ENCODE measurements around the gene FUT2. TPM values are rescaled to one million over a fixed set of nuclear protein-coding genes. Genes with fewer than 3 reads are reported as not detected.
"Not testable (repeated sequence)": the region's sequence is repeated elsewhere in the genome, so short reads cannot be mapped to it uniquely, and the experiment has no call there.

The FUT2 gene
- polyA plus RNA-seq, 6 donors from 2014 or later = 0.11 to 0.26 (median 0.17) TPM; not detected in 3

DNA sequence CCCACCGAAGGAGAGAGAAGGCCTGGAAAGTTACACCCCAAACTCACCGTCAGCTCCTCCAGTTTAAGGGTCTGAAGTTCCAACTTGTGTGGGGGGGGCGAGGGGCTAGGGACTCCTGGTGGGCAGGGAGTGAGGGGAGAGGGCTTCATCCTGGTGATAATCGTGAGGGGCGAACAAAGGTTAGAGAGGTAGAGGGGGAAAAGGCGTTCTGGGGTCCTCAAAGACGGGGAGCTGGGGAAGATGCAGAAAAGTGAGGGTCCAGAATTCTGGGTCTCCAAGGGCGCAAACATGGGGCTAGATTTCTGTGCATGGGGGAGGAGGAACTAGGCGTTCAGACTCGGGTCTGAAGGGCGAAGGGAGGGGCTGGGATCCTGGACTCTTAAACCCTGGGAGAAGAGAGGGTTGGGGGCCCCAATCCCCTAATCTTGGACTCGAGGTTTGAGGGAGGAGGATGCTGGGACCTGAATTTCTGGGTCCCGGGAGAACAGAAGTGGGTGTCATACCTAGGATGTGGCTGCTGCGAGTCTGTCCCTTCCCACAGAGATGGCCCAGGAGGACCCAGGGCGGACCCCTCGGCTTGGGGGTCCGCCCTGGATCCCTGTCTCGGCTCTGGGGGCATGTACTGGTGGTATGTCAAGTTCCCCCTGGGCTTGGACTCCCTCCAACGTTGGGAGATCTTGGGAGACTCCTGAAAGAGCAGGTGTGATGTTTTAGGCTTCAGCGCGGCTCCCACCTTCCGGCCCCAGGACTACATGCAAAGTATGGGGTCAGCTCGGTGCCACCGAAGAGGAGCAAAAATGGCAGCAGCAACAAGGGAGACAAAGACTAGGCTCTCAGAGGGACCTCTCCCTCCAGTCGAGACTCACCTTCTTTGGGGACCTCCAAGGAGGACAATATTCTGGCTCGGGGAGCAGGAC, 19.2 kb downstream of the FUT2 start:
- ATAC-seq (ENCODE audit: low read depth in 2 of 2) (no peak), DNase-seq (no peak)
- H3K36me3 Mint-ChIP-seq = no peaks in the 10 kb centered on the region
- H3K9me3 Mint-ChIP-seq = no peaks in the 10 kb centered on the region
- H3K27me3 Mint-ChIP-seq = no peaks in the 10 kb centered on the region
- peak overlapping the region; percentile 78 to 93 (median 88) for H3K4me3 Mint-ChIP-seq
- H3K27ac Mint-ChIP-seq = peak overlapping the region in 3 of 6 donors; percentile 54 to 88 (median 61)
- peaks cover 15 to 36% (median 29%) of the 10 kb centered on the region in 3 donors for H3K4me1 Mint-ChIP-seq

DNA sequence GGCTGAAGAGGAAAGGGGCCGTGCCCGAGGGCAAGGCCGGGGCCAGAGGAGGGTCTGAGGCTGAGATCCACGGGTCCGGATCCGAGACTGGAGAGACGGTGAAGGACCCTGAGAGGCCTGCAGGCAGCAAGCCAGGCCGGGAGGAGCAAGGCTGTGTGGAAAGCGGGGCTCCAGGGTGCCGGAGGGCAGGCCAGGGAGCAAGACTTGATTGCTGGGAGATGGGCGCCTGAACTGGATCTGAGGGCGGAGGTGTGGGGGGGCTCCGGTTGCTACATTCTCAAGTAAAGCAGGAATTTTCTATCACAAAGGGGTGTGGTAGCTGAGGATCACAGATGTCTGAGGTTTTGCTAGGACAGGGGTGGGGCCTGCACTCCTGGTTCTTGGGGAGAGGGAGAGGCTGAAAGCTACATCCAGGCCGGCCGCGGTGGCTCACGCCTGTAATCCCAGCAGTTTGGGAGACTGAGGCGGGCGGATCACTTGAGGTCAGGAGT, 20.0 kb downstream of the FUT2 start:
- Mint-ChIP-seq H3K9me3 (no peaks in the 10 kb centered on the region), H3K4me3 (peak overlapping the region in 6 of 8 donors; percentile 25 to 93 (median 80)), H3K27me3 (no peaks in the 10 kb centered on the region), H3K4me1 (peaks cover 20 to 41% (median 36%) of the 10 kb centered on the region in 3 donors), H3K27ac (peak overlapping the region in 3 of 6 donors; percentile 27 to 83 (median 39)), H3K36me3 (no peaks in the 10 kb centered on the region)
- ATAC-seq (ENCODE audit: low read depth in 2 of 2) (no peak), DNase-seq (no peak)

DNA sequence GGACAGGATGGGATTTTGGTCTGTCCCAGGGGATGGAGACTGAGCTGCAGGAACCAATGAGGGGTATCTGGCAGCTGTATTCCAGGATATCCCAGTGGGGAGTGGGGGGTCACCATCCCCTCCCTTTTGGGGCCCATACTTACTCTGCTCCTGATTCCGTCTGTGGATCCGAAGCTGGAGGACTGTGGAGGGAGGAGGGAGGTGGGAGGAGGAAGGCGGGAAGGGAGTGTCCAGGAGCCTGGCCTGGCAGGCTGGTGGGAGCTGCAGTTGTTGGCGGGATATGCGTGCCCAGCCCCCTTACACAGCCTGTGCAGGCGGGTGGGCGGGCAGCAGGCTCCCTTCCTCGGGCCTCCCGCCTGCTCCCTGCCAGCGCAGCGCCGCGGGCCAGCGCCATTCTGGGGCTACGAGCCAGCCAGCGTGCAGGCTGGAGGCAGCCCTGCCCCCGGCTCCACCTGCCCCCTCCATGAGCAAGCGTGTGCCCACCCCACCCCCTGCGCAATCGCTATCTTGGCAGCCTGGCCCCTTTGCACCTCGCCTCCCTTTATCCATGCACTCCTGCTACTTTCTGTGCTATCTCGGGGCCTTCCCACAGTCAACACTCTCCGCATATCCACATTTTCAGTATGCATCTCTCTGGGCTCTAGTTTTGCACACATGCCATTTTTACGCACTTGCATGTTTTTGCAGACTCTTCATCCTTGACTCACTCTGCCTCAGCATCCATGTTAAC, 21.0 kb downstream of the FUT2 start:
- no peaks in the 10 kb centered on the region for H3K36me3 Mint-ChIP-seq
- peaks cover 25 to 47% (median 41%) of the 10 kb centered on the region in 3 donors for H3K4me1 Mint-ChIP-seq
- H3K9me3 Mint-ChIP-seq = no peaks in the 10 kb centered on the region
- H3K4me3 Mint-ChIP-seq = peak overlapping the region in 3 of 8 donors; percentile 47 to 65 (median 53)
- ATAC-seq (ENCODE audit: low read depth in 2 of 2) (no peak), DNase-seq (no peak)
- H3K27ac Mint-ChIP-seq = no peak overlapping the region
- no peaks in the 10 kb centered on the region for H3K27me3 Mint-ChIP-seq

DNA sequence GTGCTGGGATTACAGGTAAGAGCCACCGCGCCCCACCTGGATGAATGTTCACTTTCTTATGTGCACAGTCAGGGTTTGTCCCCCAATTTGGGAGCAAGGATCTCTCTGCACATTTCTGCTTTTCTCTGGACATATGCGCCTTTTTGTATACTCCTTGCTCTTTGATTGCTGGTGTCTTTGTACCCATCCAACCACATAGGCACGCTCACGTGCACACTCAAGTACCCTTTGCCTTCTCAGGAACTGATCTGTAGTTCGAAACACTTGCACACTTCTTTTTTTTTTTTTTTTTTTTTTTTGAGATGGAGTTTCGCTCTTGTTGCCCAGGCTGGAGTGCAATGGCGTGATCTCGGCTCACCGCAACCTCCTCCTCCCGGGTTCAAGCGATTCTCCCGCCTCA, 22.3 kb downstream of the FUT2 start:
- not testable (repeated sequence) for DNase-seq; H3K9me3 Mint-ChIP-seq; H3K27me3 Mint-ChIP-seq; ATAC-seq (ENCODE audit: low read depth in 2 of 2); H3K36me3 Mint-ChIP-seq
- peak overlapping the region in 1 of 6 donors; percentile 69 for H3K27ac Mint-ChIP-seq
- peaks cover 26 to 38% (median 37%) of the 10 kb centered on the region in 3 donors for H3K4me1 Mint-ChIP-seq
- peak overlapping the region in 1 of 8 donors; percentile 10 for H3K4me3 Mint-ChIP-seq

DNA sequence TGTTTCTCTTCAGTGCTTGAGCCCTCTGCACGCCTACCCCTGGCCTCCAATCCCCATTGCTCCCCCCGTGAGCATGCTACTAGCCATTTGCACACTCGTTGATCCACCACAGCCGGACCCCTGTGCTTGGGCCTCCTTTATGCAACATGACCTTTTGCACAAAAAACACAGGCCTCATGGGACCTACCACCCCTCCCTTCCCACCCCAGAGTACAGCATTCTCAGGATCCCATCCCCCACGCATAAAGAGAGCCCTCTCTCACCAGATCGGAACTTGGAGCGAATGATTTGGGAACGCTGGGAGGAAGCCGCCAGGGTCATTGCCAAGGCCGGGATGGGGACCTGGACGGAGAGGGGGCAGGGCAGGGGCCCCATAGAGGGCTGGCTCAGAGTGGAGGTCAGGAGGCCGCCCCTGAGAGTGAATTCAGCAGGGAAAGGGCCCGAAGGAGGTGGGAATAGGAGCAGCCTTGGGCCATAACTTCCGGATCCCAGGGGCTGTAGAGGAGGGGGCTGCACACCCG, 23.0 kb downstream of the FUT2 start:
- Mint-ChIP-seq H3K4me1 (peaks cover 21 to 32% (median 32%) of the 10 kb centered on the region in 3 donors), H3K36me3 (no peaks in the 10 kb centered on the region), H3K27me3 (no peaks in the 10 kb centered on the region), H3K4me3 (peak overlapping the region in 4 of 8 donors; percentile 10 to 55 (median 34)), H3K27ac (peak overlapping the region in 4 of 6 donors; percentile 28 to 85 (median 56)), H3K9me3 (no peaks in the 10 kb centered on the region)
- ATAC-seq (ENCODE audit: low read depth in 2 of 2) = no peak
- no peak for DNase-seq

DNA sequence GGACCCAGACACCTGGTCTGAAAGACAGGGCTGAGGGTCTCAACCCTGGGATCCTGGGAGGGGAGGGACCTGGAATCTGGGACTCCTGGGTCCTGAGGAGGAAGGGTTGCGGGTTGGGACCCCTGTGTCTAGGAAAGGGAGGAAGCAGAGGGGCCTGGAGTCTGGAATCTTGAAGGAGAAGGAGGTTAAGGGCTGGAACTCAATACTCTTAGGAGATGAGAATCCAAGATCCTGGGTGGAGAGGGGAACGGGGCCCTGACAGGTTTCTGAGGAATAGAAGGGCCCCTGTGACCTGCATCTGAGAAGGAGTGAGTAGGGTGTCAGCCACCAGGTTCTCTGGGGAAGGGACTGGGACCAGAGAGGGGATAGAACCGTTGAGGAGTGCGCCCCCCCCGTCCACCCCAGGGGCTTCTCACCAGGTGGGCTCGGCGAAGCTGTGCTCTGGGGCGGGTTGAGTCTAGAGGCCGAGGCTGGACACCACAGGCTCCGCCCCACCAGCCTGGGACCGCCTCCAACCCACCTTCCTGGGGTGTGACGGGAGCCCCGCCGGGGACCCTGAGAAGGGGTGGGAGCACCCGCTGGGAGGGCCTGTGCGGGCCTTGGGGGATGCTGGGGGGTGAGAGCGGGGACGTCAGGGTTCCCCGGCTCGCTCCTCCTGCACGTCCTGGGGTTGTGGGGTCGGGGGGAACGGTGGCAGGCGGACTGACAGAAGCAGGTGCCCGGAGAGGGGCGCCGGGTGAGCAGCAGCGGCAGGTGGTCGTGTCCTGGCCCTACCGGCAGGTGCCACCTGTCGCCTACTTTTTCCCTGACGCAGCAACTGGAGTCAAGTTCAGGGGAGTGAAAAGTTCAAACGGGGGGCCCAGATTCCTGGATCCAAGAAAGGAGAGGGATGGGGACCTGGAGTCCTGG, 23.7 kb downstream of the FUT2 start, which contains the start of gene MAMSTR:
MAMSTR (minus strand) TSS at position 463 of the 909 bp plus-strand sequence. CDS start 694 bp downstream, outside the sequence.
- Mint-ChIP-seq H3K4me1 (peaks cover 17 to 29% (median 25%) of the 10 kb centered on the region in 3 donors), H3K4me3 (peak within 1 kb of the TSS; percentile 85 to 99 (median 96)), H3K9me3 (no peaks in the 10 kb centered on the region), H3K27ac (peak within 1 kb of the TSS; percentile 86 to 99 (median 96)), H3K27me3 (no peaks in the 10 kb centered on the region), H3K36me3 (peaks cover 0 to under 1% of the 10 kb centered on the region in 2 donors)
- DNase-seq (no peak), ATAC-seq (ENCODE audit: low read depth in 2 of 2) (no peak)

DNA sequence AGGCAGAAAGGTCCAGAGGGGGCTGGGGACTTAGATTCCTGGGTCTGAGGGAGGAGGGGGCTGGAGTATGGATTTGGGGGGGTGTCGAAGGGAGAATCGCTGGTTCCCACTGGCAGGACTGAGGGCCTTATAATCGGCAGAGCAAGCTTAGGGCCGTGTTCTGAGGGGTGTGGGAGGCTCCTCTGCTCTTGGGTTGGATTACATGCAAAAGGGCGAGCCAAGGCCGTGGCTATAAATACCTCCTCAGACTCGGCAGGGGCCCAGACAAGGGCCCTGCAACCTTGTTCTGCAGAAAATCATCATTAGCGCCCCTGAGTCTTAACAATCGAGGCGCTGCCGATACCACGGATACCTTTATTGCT, 24.5 kb downstream of the FUT2 start:
- Mint-ChIP-seq H3K27me3 (no peaks in the 10 kb centered on the region), H3K27ac (peak overlapping the region in 4 of 6 donors; percentile 86 to 99 (median 96)), H3K36me3 (peaks cover 4 to 8% of the 10 kb centered on the region in 2 donors), H3K4me3 (peak overlapping the region; percentile 85 to 99 (median 96)), H3K9me3 (peaks cover 5 to 6% (median 6%) of the 10 kb centered on the region in 7 donors), H3K4me1 (peaks cover 19 to 30% (median 25%) of the 10 kb centered on the region in 3 donors)
- DNase-seq (no peak), ATAC-seq (ENCODE audit: low read depth in 2 of 2) (peak; percentile 0)

DNA sequence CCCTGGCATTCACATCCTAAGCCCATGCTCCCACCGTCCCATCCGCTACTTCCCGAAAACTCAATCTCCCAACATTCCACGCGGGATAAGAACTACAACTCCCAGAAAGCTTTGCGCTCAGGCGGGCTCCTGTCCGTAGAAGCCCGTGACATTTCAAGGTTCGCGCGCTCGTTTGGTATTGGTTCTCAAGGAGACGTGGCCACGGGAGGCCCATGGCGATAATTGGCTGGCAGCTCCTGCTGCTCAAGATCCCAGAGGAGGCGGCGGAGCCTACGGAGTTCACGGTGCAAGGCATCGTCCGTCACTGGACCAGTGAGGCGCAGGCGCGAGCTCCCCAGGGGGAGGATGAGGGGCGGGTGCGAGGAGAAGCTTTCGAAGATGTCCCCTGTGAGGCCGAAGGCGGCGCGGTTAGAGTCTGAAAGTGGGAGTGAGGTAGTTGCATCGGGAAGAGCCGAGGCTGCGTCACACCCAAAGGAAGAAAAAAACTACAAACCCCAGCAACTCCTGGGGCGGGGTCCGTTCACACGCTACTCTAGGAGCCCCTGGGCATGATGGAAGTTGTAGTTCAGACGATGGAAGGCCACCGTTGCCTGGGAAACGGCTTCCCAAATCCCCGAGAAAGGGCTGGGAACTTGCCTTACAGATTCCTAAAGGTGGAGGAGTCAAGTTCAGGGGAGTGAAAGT, 25.0 kb downstream of the FUT2 start:
- Mint-ChIP-seq H3K36me3 (peaks cover 6 to 10% of the 10 kb centered on the region in 2 donors), H3K27me3 (no peaks in the 10 kb centered on the region), H3K9me3 (peaks cover 6 to 10% (median 9%) of the 10 kb centered on the region in 7 donors), H3K4me1 (peaks cover 23 to 33% (median 30%) of the 10 kb centered on the region in 3 donors), H3K27ac (peak overlapping the region; percentile 86 to 99 (median 96)), H3K4me3 (peak overlapping the region; percentile 85 to 99 (median 96))
- DNase-seq = peak; percentile 80
- ATAC-seq (ENCODE audit: low read depth in 2 of 2) = peak; percentile 76 to 77

DNA sequence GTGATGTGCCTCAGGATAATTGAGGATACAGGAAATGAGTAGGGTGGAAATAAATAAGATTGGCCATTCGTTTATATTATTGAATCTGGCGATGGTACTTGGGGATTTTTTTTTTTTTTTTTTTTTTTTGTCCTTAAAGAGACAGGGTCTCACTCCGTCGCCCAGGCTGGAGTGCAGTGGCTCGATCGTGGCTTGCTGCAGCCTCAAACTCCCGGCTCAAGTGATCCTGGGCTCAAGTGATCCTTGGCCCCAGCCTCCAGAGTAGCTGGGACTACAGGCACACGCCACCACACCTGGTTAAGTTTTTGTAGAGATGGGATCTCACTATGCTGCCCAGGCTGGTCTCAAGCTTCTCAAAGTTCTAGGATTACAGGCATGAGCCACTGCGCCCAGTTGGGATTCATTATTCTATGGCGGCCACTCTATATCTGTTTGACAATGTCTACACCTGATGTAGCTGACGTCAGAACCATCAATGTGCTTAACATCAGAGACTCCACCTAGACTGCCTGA, 26.5 kb downstream of the FUT2 start:
- no peaks in the 10 kb centered on the region for H3K27me3 Mint-ChIP-seq
- H3K27ac Mint-ChIP-seq = peak overlapping the region in 1 of 6 donors; percentile 33
- no peak for ATAC-seq (ENCODE audit: low read depth in 2 of 2)
- H3K4me1 Mint-ChIP-seq = peaks cover 30 to 42% (median 38%) of the 10 kb centered on the region in 3 donors
- no peak for DNase-seq
- H3K9me3 Mint-ChIP-seq = peaks cover 12 to 19% (median 18%) of the 10 kb centered on the region in 7 donors
- H3K36me3 Mint-ChIP-seq = peaks cover 13 to 20% of the 10 kb centered on the region in 2 donors
- H3K4me3 Mint-ChIP-seq = peak overlapping the region in 3 of 8 donors; percentile 12 to 63 (median 55)

DNA sequence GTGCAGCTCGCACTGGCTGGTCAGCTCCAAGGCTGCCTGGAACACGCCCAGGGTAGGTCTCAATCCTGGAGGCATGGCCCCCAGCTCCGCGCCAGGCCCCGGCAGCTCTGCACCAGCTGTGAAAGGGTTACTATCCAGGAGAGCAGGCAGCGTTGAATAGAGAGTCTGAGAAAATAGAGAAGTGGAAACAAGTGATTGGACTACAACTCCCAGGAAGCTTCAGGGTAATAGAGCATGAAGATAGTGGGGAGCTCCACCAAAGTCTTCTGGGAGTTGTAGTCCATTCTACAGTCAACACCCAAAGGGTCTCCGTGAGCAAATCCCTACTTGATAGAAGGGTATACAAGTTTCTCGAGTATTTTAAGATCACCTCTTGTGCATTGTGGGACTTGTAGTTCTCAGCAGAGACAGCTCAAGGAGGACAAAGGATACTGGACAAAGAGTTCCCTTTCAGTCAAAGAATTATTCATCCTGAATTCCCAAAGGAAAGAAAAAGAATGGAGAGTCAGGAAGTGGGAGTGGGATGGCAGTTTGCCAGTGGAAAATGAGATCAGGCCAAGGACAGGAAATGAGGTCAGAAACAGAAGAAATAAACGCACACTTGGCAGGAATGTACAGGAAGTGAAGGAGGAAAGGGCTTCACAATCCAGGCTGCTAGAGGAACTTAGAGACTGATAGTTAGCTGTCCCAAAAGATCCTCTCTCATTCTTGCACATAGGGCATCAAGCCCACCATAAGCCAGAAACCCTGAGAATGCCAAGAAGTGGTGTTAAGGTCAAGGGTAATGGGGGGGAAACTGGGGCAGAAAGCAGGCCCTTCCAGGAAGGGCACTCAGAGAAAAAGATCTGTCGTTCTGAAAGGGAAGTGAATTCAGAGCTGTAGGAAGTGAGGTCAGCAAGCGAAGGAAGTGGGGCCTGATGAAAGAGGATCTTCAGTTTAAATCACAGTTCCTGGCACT, 29.3 kb downstream of the FUT2 start:
- H3K36me3 Mint-ChIP-seq = peaks cover 13 to 20% of the 10 kb centered on the region in 2 donors
- no peaks in the 10 kb centered on the region for H3K27me3 Mint-ChIP-seq
- peaks cover 30 to 38% (median 37%) of the 10 kb centered on the region in 3 donors for H3K4me1 Mint-ChIP-seq
- DNase-seq (peak; percentile 74), ATAC-seq (ENCODE audit: low read depth in 2 of 2) (peak; percentile 62 to 66)
- peaks cover 12 to 26% (median 19%) of the 10 kb centered on the region in 7 donors for H3K9me3 Mint-ChIP-seq
- peak overlapping the region; percentile 35 to 93 (median 76) for H3K27ac Mint-ChIP-seq
- peak overlapping the region; percentile 20 to 77 (median 38) for H3K4me3 Mint-ChIP-seq
